OCI-LY3 (cell line): ENCODE results near the gene FAM229A.
A peak's percentile ranks its signal among the peaks of the same experiment; 100 is the strongest.

Source experiments
- H2AFZ ChIP-seq: fragments of 200-600, 300-600 bp; shearing (Covaris generic); 2 replicates; pipeline ENCODE4 v1.6.0; 2014; ENCODE audit warnings: antibody characterized with exemption, low read depth, low read length
- H3K27ac ChIP-seq: fragments of 200-600, 300-600 bp; sonication (generic); 2 replicates; pipeline ENCODE4 v1.5.1; 2014; ENCODE audit warnings: mild to moderate bottlenecking, low read length, moderate library complexity, mixed read lengths
- H3K27me3 ChIP-seq: fragments of 200-600, 300-600 bp; sonication (generic); 2 replicates; pipeline ENCODE4 v1.6.1; 2014; ENCODE audit warnings: low read depth, low read length, mixed read lengths
- H3K36me3 ChIP-seq: fragments of 200-600, 300-600 bp; sonication (generic); replicated peaks from 2 replicates; pipeline ENCODE3; 2014; ENCODE audit warnings: low read depth, low read length, mixed read lengths
- H3K4me1 ChIP-seq: fragments of 300-600, 200-600 bp; sonication (generic); 2 replicates; pipeline ENCODE4 v1.6.1; 2014; ENCODE audit warnings: low read length, mixed read lengths
- H3K4me2 ChIP-seq: fragments of 200-600, 300-600 bp; sonication (generic); 2 replicates; pipeline ENCODE4 v1.6.1; 2014; ENCODE audit warnings: low read length, mixed read lengths
- H3K4me3 ChIP-seq: fragments of 300-600, 200-600 bp; sonication (generic); 2 replicates; pipeline ENCODE4 v1.5.1; 2014; ENCODE audit warnings: antibody characterized with exemption, mild to moderate bottlenecking, low read length, moderate library complexity
- H3K79me2 ChIP-seq: fragments of 300-600, 200-600 bp; shearing (Covaris generic); 2 replicates; pipeline ENCODE4 v1.6.1; 2014; ENCODE audit warnings: mild to moderate bottlenecking, low read length, mixed read lengths
- H3K9ac ChIP-seq: fragments of 300-600, 200-600 bp; shearing (Covaris generic); 2 replicates; pipeline ENCODE4 v1.6.0; 2014; ENCODE audit warnings: mild to moderate bottlenecking, low read length, moderate library complexity
- H3K9me3 ChIP-seq: fragments of 200-600, 300-600 bp; shearing (Covaris generic); 2 replicates; pipeline ENCODE4 v1.6.1; 2014; ENCODE audit warnings: low read length, mixed read lengths; ENCODE audit not compliant: insufficient read depth
- H4K20me1 ChIP-seq: fragments of 200-600, 300-600 bp; sonication (generic); 2 replicates; pipeline ENCODE4 v1.6.1; 2016; ENCODE audit warnings: low read length, mixed read lengths; ENCODE audit not compliant: insufficient read depth
- EZH2phosphoT487 ChIP-seq: fragments of 200-600 bp; shearing (Covaris generic); IDR thresholded peaks from 2 replicates; pipeline ENCODE4 v1.6.1; 2018; ENCODE audit warnings: antibody characterized with exemption, mixed run types, low read depth
- TF ChIP-seq, protein P1 (sequence below): fragments of 200-600, 300-600 bp; sonication (generic); IDR thresholded peaks from 2 replicates; pipeline ENCODE4 v1.5.1; 2014; ENCODE audit warnings: antibody characterized with exemption, low read length, low read depth

The FAM229A gene

DNA sequence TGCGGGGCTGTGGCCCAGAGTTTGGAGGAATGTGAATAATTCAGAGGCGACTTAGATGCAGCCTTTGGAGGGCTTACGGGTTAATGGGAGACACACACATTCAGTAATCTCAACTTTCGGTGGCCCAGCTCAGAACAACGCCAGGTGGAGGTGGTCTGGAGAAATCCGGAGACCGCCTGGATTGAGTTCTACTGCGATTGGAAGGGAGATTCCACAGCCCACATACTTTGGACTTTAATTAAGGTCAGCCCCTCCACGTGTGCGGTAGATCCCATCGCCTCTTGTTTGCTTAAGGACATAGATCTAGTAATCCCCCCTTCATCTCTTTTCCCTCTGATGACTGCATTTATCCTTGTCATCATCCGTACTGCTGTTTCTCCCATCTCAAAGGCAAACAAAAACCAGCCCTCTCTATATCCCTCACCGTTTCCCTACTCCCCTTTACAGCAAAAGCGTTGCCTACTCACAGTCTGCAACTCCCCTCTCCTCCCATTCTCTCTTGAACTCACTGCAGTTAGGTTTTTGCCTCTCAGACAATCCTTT is 32.7 kb upstream of the FAM229A start:
- Histone ChIP-seq H2AFZ (peak overlapping the region; percentile 69), H3K27me3 (no peaks in the 10 kb centered on the region), H4K20me1 (no peaks in the 10 kb centered on the region), H3K36me3 (no peaks in the 10 kb centered on the region), H3K4me1 (peaks cover 7% of the 10 kb centered on the region), H3K4me3 (peak overlapping the region; percentile 91), H3K79me2 (peaks cover 14% of the 10 kb centered on the region), H3K9me3 (no peaks in the 10 kb centered on the region), H3K4me2 (peak overlapping the region; percentile 90), H3K9ac (peak overlapping the region; percentile 83), H3K27ac (peak overlapping the region; percentile 46)
- TF ChIP-seq EZH2phosphoT487, result no peak
- TF ChIP-seq, protein P1, sequence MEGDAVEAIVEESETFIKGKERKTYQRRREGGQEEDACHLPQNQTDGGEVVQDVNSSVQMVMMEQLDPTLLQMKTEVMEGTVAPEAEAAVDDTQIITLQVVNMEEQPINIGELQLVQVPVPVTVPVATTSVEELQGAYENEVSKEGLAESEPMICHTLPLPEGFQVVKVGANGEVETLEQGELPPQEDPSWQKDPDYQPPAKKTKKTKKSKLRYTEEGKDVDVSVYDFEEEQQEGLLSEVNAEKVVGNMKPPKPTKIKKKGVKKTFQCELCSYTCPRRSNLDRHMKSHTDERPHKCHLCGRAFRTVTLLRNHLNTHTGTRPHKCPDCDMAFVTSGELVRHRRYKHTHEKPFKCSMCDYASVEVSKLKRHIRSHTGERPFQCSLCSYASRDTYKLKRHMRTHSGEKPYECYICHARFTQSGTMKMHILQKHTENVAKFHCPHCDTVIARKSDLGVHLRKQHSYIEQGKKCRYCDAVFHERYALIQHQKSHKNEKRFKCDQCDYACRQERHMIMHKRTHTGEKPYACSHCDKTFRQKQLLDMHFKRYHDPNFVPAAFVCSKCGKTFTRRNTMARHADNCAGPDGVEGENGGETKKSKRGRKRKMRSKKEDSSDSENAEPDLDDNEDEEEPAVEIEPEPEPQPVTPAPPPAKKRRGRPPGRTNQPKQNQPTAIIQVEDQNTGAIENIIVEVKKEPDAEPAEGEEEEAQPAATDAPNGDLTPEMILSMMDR, result no peak

DNA sequence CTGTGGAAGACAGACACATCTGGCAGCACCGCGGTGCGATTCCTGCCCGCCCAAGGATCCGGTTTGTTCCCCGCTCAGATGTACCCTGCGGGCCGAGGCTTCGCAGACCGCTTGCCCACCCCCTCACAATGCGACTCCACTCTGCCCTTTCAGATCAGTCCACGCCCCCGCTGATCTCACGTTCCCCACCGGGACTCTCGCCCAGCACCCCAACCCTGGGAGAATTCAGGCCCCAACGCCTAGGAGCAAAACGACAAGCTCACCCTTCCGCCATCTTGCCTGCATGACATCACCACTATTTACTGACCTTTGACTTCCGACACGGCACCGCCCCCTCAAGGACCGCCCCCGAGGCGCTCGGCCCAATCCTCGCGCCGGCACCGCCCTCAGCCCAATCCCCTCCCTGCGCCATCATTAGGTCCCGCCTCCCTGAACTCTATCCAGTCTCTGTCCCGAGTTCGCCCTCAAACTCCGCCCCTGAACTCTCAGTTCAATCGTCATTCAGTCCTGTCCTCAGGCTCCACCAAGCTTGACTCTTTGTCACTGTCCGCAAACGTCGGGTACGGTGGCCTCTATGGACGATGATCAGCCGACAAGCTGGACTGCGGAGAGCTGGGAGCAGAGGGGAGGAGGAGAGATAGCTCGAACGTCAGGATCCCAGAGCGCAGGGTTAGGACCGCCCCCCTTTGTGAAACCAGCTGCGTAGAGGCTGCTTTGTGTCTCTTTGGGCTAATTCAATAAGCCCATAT is 32.0 kb upstream of the FAM229A start, which contains the start of gene BSDC1:
Gene BSDC1 (minus strand): TSS at position 301 of the 749 bp plus-strand sequence. CDS start 27 bp downstream, at position 274.
- Histone ChIP-seq H3K9me3 (no peaks in the 10 kb centered on the region), H3K36me3 (no peaks in the 10 kb centered on the region), H3K4me3 (peak within 1 kb of the TSS; percentile 91), H2AFZ (peak within 1 kb of the TSS; percentile 69), H3K79me2 (peaks cover 14% of the 10 kb centered on the region), H3K9ac (peak within 1 kb of the TSS; percentile 83), H3K4me1 (peaks cover 7% of the 10 kb centered on the region), H4K20me1 (no peaks in the 10 kb centered on the region), H3K27ac (peak within 1 kb of the TSS; percentile 46), H3K4me2 (peak within 1 kb of the TSS; percentile 92), H3K27me3 (no peaks in the 10 kb centered on the region)
- TF ChIP-seq, protein P1, result no peak
- no peak for TF ChIP-seq EZH2phosphoT487

DNA sequence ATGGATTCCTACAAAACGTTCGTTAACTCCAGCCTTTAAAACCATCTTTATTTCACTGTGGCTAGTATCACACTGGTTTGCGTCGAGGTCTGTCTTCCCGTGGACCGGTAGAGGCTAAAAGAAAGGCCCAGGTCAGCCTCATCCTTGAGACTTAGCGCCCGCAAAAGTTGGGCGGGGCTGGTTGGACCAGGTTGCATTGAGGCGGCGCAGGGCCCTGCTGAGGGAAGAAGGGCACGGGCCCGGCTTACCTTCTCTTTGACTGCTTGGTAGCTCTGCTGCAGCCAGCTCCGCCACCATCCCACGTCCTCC is 31.5 kb upstream of the FAM229A start:
- Histone ChIP-seq H3K27ac (no peak overlapping the region), H3K4me2 (peak overlapping the region; percentile 92), H2AFZ (peak overlapping the region; percentile 52; the same call in 1 of the 2 replicates), H3K9me3 (no peaks in the 10 kb centered on the region), H3K4me3 (peak overlapping the region; percentile 91), H3K9ac (peak overlapping the region; percentile 71), H3K79me2 (peaks cover 14% of the 10 kb centered on the region), H3K27me3 (no peaks in the 10 kb centered on the region), H3K36me3 (no peaks in the 10 kb centered on the region), H4K20me1 (no peaks in the 10 kb centered on the region), H3K4me1 (peaks cover 7% of the 10 kb centered on the region)
- TF ChIP-seq, protein P1, result no peak
- no peak for TF ChIP-seq EZH2phosphoT487

DNA sequence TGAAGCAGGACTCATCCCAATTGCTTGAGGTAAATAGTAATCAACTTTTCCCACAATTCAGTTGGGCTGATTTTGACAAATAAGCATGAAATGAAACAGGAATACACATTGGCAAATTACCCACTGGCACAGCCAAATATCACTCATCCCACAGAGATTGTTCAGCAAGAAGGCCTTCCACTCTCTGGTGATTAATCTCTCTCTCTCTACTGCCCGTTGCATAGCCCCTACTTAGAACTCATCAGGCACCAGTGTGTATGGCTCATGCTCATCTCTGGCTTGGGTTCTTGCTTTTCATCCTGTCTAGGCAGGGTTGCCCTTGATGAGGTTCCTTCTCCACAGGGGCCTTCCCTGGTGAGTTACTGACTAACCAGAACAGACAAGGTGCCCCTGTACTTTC is 30.9 kb upstream of the FAM229A start:
- H3K9me3 ChIP-seq, result no peaks in the 10 kb centered on the region
- TF ChIP-seq EZH2phosphoT487, result no peak
- TF ChIP-seq, protein P1, result no peak
- H3K4me2 ChIP-seq, result peak overlapping the region; percentile 92
- H3K27me3 ChIP-seq, result no peaks in the 10 kb centered on the region
- no peak overlapping the region for H2AFZ ChIP-seq
- no peaks in the 10 kb centered on the region for H3K36me3 ChIP-seq
- peaks cover 7% of the 10 kb centered on the region for H3K4me1 ChIP-seq
- H3K79me2 ChIP-seq, result peaks cover 14% of the 10 kb centered on the region
- H3K4me3 ChIP-seq, result peak overlapping the region; percentile 91
- no peaks in the 10 kb centered on the region for H4K20me1 ChIP-seq
- no peak overlapping the region for H3K9ac ChIP-seq
- no peak overlapping the region for H3K27ac ChIP-seq
